NCI-H2107 treated with DMSO at 0.1 percent for 48 hours (cell line): ENCODE results near the gene RIMS4.
"Not testable (repeated sequence)": the region's sequence is repeated elsewhere in the genome, so short reads cannot be mapped to it uniquely, and the experiment has no call there.

ENCODE experiments used
- DNase-seq: peaks from one replicate; lab custom pipeline; 2025; ENCODE audit not compliant: unreplicated experiment; lab: John Stamatoyannopoulos, UW

RIMS4 gene

DNA sequence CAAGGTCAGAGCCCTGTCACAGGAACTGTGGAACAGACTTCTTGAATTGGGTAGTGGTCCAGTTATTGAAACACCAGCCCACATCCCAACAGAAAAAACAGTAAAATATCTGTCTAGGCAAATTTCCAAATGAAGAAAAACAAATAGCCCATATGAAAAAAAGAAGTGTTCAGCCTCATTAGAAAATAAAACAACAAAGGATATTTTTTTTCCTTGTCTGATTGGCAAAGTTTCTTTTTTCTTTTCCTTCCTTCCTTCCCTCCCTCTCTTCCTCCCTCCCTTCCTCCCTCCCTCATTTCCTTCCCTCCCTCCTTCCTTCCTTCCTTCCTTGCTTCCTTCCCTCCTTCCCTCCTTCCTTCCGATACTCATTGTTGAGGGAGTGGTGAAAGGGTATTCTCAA lies 20.6 kb upstream of the RIMS4 start:
- DNase-seq: no peak

GRCh38 chr20:44830523-44830922 lies 20.2 kb upstream of the RIMS4 start:
- no peak for DNase-seq

DNA sequence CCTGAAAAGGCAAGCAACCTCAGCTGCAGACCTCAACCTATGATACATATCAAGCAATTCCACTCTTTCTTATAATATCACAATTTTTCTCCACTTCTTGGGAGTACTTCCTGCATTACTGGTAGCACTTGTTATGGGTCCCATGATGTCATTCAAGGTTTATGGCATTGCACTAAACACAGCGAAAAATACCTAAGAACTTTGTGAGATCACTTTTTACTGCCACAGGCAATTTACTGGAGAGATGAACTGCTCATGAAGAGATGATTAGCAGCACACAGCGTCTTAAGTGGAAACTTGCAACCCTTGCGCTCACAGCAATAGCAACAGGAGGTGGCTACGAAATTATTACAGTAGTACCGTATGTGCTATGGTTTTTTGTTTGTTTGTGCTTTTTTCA lies 19.3 kb upstream of the RIMS4 start:
- no peak for DNase-seq

GRCh38 chr20:44828640-44829039 lies 18.3 kb upstream of the RIMS4 start:
- DNase-seq: no peak

- DNase-seq: no peak
Observed at GRCh38 chr20:44827401-44827800, 17.1 kb upstream of the RIMS4 start.

GRCh38 chr20:44821576-44821975 lies 11.2 kb upstream of the RIMS4 start:
- not testable (repeated sequence) for DNase-seq

DNA sequence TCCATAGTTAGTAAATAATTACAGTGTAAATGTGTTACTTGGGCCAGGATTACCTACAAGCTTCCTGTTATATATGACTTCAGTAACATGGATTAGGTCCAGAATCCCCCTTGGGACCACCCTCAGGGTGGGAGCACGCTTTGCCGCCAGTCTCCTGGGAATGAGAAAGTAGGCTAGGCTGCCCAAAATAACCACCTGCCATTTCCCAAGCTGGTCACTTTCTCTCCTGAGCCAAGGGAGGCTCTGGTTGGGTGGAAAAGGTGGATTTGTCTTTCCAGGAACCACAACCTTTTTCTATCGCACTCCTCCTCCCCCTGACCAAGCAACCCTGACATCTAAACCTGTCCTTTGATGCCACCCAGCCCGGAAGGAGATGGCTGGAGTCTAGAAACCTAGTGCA lies 9.6 kb upstream of the RIMS4 start:
- no peak for DNase-seq

DNA sequence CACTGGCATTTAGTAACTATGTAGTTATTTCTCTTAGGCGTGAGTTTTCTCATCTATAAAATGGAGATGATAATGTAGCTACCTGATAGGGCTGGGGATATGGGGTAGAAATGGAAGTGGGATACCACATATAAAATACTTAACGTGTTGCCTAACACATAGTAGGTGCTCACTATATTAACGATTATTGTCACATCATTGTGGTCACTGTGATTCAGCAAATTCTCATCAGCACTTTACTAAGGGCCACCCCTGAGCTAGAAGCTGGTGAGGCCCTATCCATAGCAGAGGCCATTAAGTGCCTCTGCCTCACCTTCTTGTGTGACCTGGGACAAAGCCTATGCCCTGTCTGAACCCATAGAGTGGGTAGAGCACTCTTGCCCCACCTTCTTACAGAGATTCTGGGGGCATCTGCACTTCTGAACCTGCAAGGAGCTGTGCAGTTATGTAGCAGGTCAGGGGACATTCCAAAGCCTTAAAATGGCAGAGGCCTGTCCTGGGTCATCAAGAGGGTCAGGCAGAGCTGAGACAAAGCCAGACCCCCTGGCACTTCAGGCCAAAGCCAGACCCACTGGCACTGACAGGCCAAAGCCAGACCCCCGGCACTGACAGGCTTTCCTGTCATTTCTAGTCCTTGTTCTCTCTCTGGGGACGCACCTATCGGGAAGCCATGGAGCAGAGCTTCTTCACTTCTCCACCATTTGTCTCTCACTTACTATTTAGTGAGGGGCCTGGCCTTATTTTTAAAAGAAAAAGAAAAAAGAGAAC lies 7.0 kb upstream of the RIMS4 start:
- no peak for DNase-seq

DNA sequence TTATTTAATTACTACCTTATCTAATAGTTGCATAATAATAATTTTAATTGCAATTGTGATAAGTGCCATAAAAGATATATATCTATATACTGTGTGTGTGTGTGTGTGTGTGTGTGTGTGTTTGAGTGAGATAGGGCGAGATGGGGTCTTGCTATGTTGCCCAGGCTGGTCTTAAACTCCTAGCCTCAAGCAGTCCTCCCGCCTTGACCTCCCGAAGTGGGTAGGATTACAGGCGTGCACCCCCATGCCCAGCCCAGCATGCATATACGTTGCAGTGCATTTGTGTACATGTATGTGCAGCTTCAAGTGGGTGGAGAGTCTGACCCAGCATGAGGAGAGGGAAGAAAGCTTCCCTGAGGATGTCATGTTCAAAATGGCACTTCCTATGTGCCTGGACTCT lies 4.6 kb upstream of the RIMS4 start:
- no peak for DNase-seq

- no peak for DNase-seq
Observed at GRCh38 chr20:44811150-44811685, 872 bp upstream of the RIMS4 start.

DNA sequence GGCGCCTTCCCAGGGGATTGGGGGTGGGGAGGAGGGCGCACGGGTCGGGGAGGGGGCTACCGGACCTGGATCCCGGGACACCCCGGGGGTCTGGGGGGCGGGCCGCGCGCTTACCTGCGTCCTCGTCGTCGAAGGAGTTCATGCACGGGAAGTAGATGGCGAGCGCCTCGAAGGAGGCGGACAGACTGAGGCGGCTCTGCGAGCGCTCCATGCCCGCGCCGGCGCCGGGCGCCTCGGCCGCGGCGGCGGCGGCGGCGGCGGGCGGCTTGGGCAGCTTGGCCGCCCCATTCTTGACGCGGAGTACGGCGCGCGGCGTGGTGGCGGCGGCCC lies 320 bp downstream of the RIMS4 start:
- no peak for DNase-seq

GRCh38 chr20:44809380-44810060 lies 826 bp downstream of the RIMS4 start:
- DNase-seq: no peak

DNA sequence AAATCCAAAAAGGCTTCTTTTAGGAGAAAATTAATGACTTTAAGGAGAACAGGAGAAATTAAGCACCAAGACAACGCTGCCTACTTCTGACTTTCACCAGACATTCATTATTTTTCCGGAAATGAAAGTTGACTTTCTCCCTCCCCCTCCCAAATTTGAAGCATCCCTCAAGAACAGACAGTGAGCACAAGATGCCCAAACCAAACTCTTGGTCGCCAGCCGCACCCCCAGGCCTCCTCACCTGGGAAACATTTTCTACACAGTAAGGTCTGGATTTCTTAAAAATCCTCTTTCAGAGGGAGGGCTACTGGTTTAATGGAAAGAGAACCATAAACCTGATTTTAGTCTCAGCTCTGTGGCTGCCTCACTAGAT lies 2.7 kb downstream of the RIMS4 start:
- no peak for DNase-seq

- no peak for DNase-seq
Observed at GRCh38 chr20:44807051-44807683, 3.2 kb downstream of the RIMS4 start.

DNA sequence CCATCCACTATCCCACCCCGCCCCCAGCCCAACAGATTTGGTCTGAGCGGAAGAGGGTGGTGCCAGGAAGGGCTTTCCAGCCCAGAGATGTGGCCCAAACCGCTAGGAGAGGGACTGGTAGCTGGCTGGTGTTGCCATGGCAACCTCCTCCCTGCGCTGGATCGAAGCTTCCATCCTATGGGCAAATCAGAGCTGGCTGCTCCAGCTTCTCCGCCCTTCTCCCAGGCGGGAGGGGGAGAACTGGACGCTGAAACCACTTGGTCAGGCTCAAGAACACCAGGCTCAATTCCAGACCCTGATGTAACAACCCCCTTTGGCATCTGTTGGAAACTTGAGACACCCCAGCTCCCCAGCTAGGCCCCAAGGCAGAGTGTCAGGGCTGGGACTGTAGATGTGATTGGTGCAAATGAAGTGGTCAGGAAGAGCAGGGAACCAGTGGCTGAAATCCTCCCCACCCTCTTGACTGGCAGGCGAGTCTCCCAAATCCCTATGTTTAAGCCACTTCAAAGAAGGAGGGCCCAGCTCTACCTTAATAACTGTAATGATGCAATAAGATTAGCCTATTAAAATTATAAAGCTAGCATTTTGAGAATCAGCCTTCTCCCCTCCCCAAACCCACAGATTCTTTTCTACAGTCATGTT lies 4.2 kb downstream of the RIMS4 start:
- DNase-seq: no peak

GRCh38 chr20:44805335-44805978 lies 4.9 kb downstream of the RIMS4 start:
- no peak for DNase-seq

- DNase-seq: no peak
Observed at GRCh38 chr20:44803383-44803941, 6.9 kb downstream of the RIMS4 start.

DNA sequence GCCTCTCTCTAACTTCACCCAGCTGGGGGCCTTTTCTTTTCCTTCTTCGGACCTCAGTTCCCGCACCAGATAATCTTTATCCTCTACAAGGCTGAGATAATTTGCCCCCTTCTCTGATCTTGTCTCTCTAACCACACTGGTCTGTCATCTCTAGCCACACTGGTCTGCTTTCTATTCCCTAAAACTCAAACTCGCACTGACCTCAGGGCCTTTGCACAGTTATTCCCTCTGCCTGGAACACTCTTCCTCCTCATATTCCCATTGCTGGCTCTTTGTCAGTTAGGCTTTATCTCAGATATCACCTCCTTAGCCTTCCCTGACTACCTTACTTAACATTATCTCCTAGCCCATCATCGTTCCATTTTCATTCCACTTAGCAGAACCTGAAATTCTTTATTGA lies 7.6 kb downstream of the RIMS4 start:
- DNase-seq: no peak

GRCh38 chr20:44800391-44801046 lies 9.8 kb downstream of the RIMS4 start:
- no peak for DNase-seq

- no peak for DNase-seq
Observed at GRCh38 chr20:44799691-44800090, 10.7 kb downstream of the RIMS4 start.
